K562 (cell line): ENCODE results near the gene TMEM191C. TPM values are rescaled to one million over a fixed set of nuclear protein-coding genes. Genes with fewer than 3 reads are reported as not detected.

Experiments used
- ATAC-seq: fragments of 200-7000 bp; cut with Tn5 transposase; 3 replicates; pipeline ENCODE4 v1.9.1; 2020; ENCODE audit warnings: moderate library complexity
- BruUV-seq: library from RNA; stranded (reverse); fragments of 400-500 nt; replicated peaks from 2 replicates; lab custom pipeline; 2021; lab: Mats Ljungman, UMichigan
- CTCF ChIA-PET: fragments of 300-600 bp; formaldehyde crosslinking; extraction: SDS; loops from one replicate; lab custom pipeline; 2021; ENCODE audit warnings: low intra/inter-chr PET ratio; lab: Yijun Ruan, JAX
- POLR2A ChIA-PET: fragments of 300-600, 350-650 bp; sonication (Branson Sonifier 250); formaldehyde crosslinking; extraction: SDS; loops from one replicate; lab custom pipeline; 2021; ENCODE audit warnings: antibody characterized with exemption, inconsistent platforms; lab: Yijun Ruan, JAX
- DNase-seq, 4 experiments: peaks; one replicate each; pipeline versions ENCODE4 v3.0.0 to v3.0.0-alpha.2; 2011 to 2018; ENCODE audit warnings: low spot score in 3 of 4, mixed read lengths in 3 of 4; ENCODE audit errors: extremely low read depth in 1 of 4
- FAIRE-seq: peaks from 2 replicates; lab custom pipeline; 2011; peaks lifted over from hg19 to GRCh38; lab: Jason Lieb, UNC
- H2AFZ ChIP-seq: 2 replicates; pipeline ENCODE4 v1.6.0; 2011; ENCODE audit warnings: low read depth, low read length, control low read depth, inconsistent platforms
- H3K27ac ChIP-seq: fragments of 200-600 bp; 3 replicates; pipeline ENCODE4 v1.8.0; 2011; ENCODE audit warnings: low read depth, mild to moderate bottlenecking, control low read depth, inconsistent platforms, low read length, moderate library complexity, mixed read lengths; ENCODE audit errors: extremely low read depth
- H3K27me3 ChIP-seq, 2 experiments: fragments of 300-600 bp in 1 of 2; 2 replicates in 1 of 2; 3 replicates in 1 of 2; pipeline versions ENCODE4 v1.6.0 to v1.8.0; 2011; ENCODE audit warnings: inconsistent platforms in 2 of 2, low read length in 2 of 2, mild to moderate bottlenecking in 1 of 2, mixed read lengths in 1 of 2, moderate library complexity in 1 of 2; ENCODE audit not compliant: control insufficient read depth in 2 of 2, insufficient read depth in 2 of 2
- H3K36me3 ChIP-seq: fragments of 300-600 bp; 3 replicates; pipeline ENCODE4 v1.8.0; 2011; ENCODE audit warnings: mild to moderate bottlenecking, low read length, inconsistent platforms; ENCODE audit not compliant: control insufficient read depth, insufficient read depth
- H3K4me1 ChIP-seq, 2 experiments: fragments of 200-600 bp in 1 of 2; replicated peaks in 1 of 2; 2 replicates in 1 of 2; 3 replicates in 1 of 2; pipeline versions ENCODE4 v1.5.1 to v1.8.0; 2011; ENCODE audit warnings: inconsistent platforms in 2 of 2, low read length in 2 of 2, mild to moderate bottlenecking in 1 of 2, mixed read lengths in 1 of 2, moderate library complexity in 1 of 2; ENCODE audit not compliant: control insufficient read depth in 2 of 2, insufficient read depth in 2 of 2
- H3K4me2 ChIP-seq: 2 replicates; pipeline ENCODE4 v1.6.1; 2011; ENCODE audit warnings: low read length, control low read depth, inconsistent platforms, mixed read lengths; ENCODE audit not compliant: insufficient read depth
- H3K4me3 ChIP-seq: fragments of 200-600 bp; sonication (generic), shearing (Covaris generic); 2 replicates; pipeline ENCODE4 v1.5.1; 2016; ENCODE audit warnings: control low read depth, inconsistent platforms
- H3K79me2 ChIP-seq: fragments of 200-600 bp; 3 replicates; pipeline ENCODE4 v1.8.0; 2011; ENCODE audit warnings: low read length, inconsistent platforms; ENCODE audit not compliant: control insufficient read depth, insufficient read depth
- H3K9ac ChIP-seq, 2 experiments: 2 replicates each; pipeline versions ENCODE4 v1.6.0 to v1.6.1; 2011; ENCODE audit warnings: low read depth in 2 of 2, low read length in 2 of 2, control low read depth in 1 of 2, inconsistent platforms in 1 of 2, mild to moderate bottlenecking in 1 of 2, mixed read lengths in 1 of 2; ENCODE audit not compliant: insufficient read depth in 1 of 2
- H3K9me1 ChIP-seq: one replicate; pipeline ENCODE4 v1.6.0; 2011; ENCODE audit warnings: inconsistent platforms, mild to moderate bottlenecking, low read length, moderate library complexity; ENCODE audit not compliant: control insufficient read depth, insufficient read depth
- H3K9me3 ChIP-seq: replicated peaks from 2 replicates; pipeline ENCODE4 v1.5.1; 2011; ENCODE audit warnings: low read depth, low read length, inconsistent platforms; ENCODE audit not compliant: control insufficient read depth, insufficient read depth
- H4K20me1 ChIP-seq: replicated peaks from 2 replicates; pipeline ENCODE4 v1.6.1; 2011; ENCODE audit warnings: low read length, inconsistent platforms, mixed read lengths; ENCODE audit not compliant: control insufficient read depth, insufficient read depth
- ARHGAP35 ChIP-seq: fragments of 450-650 bp; IDR thresholded peaks from 2 replicates; pipeline ENCODE4 v1.6.1; 2018; ENCODE audit not compliant: partially characterized antibody
- CREB3L1 ChIP-seq: fragments of 450-650 bp; IDR thresholded peaks from 2 replicates; pipeline ENCODE4 v1.6.1; 2014; ENCODE audit warnings: low read depth, mild to moderate bottlenecking, moderate library complexity, borderline replicate concordance
- GATAD2A ChIP-seq: fragments of 450-650 bp; IDR thresholded peaks from 2 replicates; pipeline ENCODE4 v1.6.1; 2017
- GTF2F1 ChIP-seq: IDR thresholded peaks from 2 replicates; pipeline ENCODE4 v1.6.1; 2011; ENCODE audit warnings: low read depth, low read length, improper control_type of control experiment
- IRF2 ChIP-seq: sonication (generic); formaldehyde crosslinking; IDR thresholded peaks from 2 replicates; pipeline ENCODE4 v1.8.1; 2022; ENCODE audit warnings: mild to moderate bottlenecking, missing genetic modification reagents
- KLF6 ChIP-seq: fragments of 250-450 bp; sonication (Bioruptor Pico); IDR thresholded peaks from 2 replicates; pipeline ENCODE4 v1.4.0; 2020; ENCODE audit warnings: mild to moderate bottlenecking, moderate library complexity, borderline replicate concordance
- MEF2D ChIP-seq: conservative IDR thresholded peaks from 2 replicates; pipeline ENCODE4 v1.6.1; 2016; ENCODE audit warnings: low read depth, missing genetic modification characterization, missing compliant biosample characterization
- NCOA6 ChIP-seq: fragments of 450-650 bp; IDR thresholded peaks from 2 replicates; pipeline ENCODE4 v1.6.1; 2017; ENCODE audit warnings: mild to moderate bottlenecking
- NONO ChIP-seq, 2 experiments: fragments of 200-400 bp in 1 of 2; fragments of 450-650 bp in 1 of 2; formaldehyde crosslinking in 1 of 2; IDR thresholded peaks; 2 replicates each; pipeline ENCODE4 v1.6.1; 2017; ENCODE audit warnings: low read depth in 2 of 2, mild to moderate bottlenecking in 2 of 2, moderate library complexity in 2 of 2, low read length in 1 of 2
- PCBP1 ChIP-seq: fragments of 200-400 bp; formaldehyde crosslinking; IDR thresholded peaks from 2 replicates; pipeline ENCODE4 v1.6.1; 2018; ENCODE audit warnings: mild to moderate bottlenecking, low read depth, low read length; ENCODE audit not compliant: poor library complexity, severe bottlenecking
- POLR3A ChIP-seq: IDR thresholded peaks from 2 replicates; pipeline ENCODE4 v1.6.1; 2011; ENCODE audit warnings: borderline replicate concordance, mild to moderate bottlenecking, moderate library complexity; ENCODE audit not compliant: insufficient read length, insufficient read depth; ENCODE audit errors: extremely low read depth
- RNF2 ChIP-seq: sonication (generic); IDR thresholded peaks from 2 replicates; pipeline ENCODE4 v1.6.1; 2016
- THRAP3 ChIP-seq: fragments of 450-650 bp; IDR thresholded peaks from 2 replicates; pipeline ENCODE4 v1.6.1; 2016; ENCODE audit warnings: mild to moderate bottlenecking, inconsistent platforms, borderline replicate concordance
- ZKSCAN1 ChIP-seq: fragments of 150-350 bp; IDR thresholded peaks from 2 replicates; pipeline ENCODE4 v1.6.1; 2016; ENCODE audit warnings: low read depth, low read length
- ZKSCAN8 ChIP-seq: fragments of 200-800 bp; sonication (Bioruptor generic); IDR thresholded peaks from 2 replicates; pipeline ENCODE4 v1.6.1; 2016; ENCODE audit warnings: missing genetic modification characterization, missing compliant biosample characterization
- WGBS: fragments of 100-300 bp; shearing (Covaris generic); methylation state at CpG from one replicate; pipeline ENCODE4 v1.1.6; 2016; ENCODE audit warnings: low coverage, mixed read lengths; ENCODE audit not compliant: insufficient coverage; ENCODE audit errors: missing lambda C conversion rate; 5-methylcytosine and 5-hydroxymethylcytosine counted together
- in situ Hi-C: fragments of 300-500 bp; cut with MboI; formaldehyde crosslinking; loops from 4 replicates; pipeline ENCODE4 v1.15.0; 2018; ENCODE audit warnings: inconsistent platforms, mixed read lengths
- intact Hi-C: fragments of 100-400 bp; cut with micrococcal nuclease; formaldehyde crosslinking; loops from 2 replicates; pipeline ENCODE4 v1.14.2; 2022
- polyA plus RNA-seq, 8 experiments: library from polyadenylated mRNA; depleted of rRNA in 4 of 8; stranded (reverse) in 5 of 8; unstranded in 3 of 8; fragments of >200 nt; fragmentation: Nextera tagmentation in 2 of 8; fragmentation: Illumina TruSeq in 1 of 8; extraction: Ambion mirVana in 2 of 8; extraction: Trizol in 1 of 8; gene quantifications; 2 replicates each; pipeline versions ENCODE4 v1.2.1 to v1.2.3, GENCODE V29; 2011 to 2014; ENCODE audit warnings: inconsistent platforms in 1 of 8, missing spikeins in 1 of 8
- total RNA-seq, 7 experiments: library from RNA; depleted of rRNA in 6 of 7; stranded (reverse); fragments of >200 nt in 6 of 7; fragmentation: Illumina TruSeq in 2 of 7; extraction: Trizol in 2 of 7; gene quantifications; 2 replicates each; pipeline versions ENCODE4 v1.2.1 to v1.2.3, GENCODE V29; 2011 to 2021; ENCODE audit warnings: low replicate concordance in 1 of 7
- TF ChIP-seq, protein P1 (sequence below), 2 experiments: fragments of 450-650 bp; conservative IDR thresholded peaks; 2 replicates each; pipeline ENCODE4 v1.6.1; 2017; ENCODE audit warnings: mild to moderate bottlenecking in 2 of 2, moderate library complexity in 2 of 2
- TF ChIP-seq, protein P2 (sequence below): IDR thresholded peaks from 2 replicates; pipeline ENCODE4 v1.6.1; 2014; ENCODE audit warnings: antibody characterized with exemption

The TMEM191C gene
- total and polyA plus RNA-seq, 9 of the 15 experiments (the other 6 are each of a cell fraction or from before 2014, with no cell fraction given), result 0.15 to 7.1 (median 1.1) TPM

DNA sequence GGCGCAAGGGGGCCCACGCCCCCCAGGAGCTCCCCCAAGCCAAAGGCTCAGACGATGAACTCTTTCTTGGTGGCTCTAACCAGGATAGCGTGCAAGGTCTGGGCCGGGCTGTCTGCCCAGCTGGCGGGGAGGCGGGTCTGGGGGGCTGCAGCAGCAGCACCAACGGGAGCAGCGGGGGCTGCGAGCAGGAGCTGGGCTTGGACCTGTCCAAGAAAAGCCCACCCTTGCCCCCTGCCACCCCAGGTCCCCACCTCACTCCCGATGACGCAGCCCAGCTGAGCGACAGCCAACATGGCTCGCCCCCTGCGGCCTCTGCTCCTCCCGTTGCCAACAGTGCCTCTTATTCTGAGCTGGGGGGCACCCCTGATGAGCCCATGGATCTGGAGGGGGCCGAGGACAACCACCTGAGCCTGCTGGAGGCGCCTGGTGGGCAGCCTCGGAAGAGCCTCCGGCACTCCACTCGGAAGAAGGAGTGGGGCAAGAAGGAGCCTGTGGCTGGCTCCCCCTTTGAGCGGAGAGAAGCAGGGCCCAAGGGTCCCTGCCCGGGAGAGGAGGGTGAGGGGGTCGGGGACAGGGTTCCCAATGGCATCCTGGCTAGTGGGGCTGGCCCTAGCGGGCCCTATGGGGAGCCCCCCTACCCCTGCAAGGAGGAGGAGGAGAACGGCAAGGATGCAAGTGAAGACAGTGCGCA lies 21.6 kb upstream of the TMEM191C start:
- peaks cover 45% of the 10 kb centered on the region for H3K79me2 ChIP-seq
- H3K4me2 ChIP-seq, result no peak overlapping the region
- no peaks in the 10 kb centered on the region for H3K9me3 ChIP-seq
- no peak overlapping the region for H3K27ac ChIP-seq
- H3K9ac ChIP-seq, result no peak overlapping the region; a peak in 1 of 4 replicates
- DNase-seq (no peak), FAIRE-seq (no peak), ATAC-seq (no peak)
- H3K4me1 ChIP-seq, result peaks cover 0 to 75% of the 10 kb centered on the region in 2 experiments; a peak in 3 of 5 replicates
- intact Hi-C loops (no loop called here), in situ Hi-C loops (no loop called here)
- no peaks in the 10 kb centered on the region for H3K27me3 ChIP-seq
- no TSS peak for BruUV-seq
- H3K4me3 ChIP-seq, result no peak overlapping the region
- no peak overlapping the region for H2AFZ ChIP-seq
- WGBS, result 94% methylated on average over 27 of the region's 27 CpGs
- peaks cover 23% of the 10 kb centered on the region for H3K9me1 ChIP-seq
- peaks cover 79% of the 10 kb centered on the region for H3K36me3 ChIP-seq
- peaks cover 69% of the 10 kb centered on the region for H4K20me1 ChIP-seq
- ChIA-PET POLR2A (interaction anchor here (0.6 to 1.4 kb wide), 4 partner anchors 10 to 1591 kb away, joined by 3 to 7 read pairs (median 4); partner anchors contain the start of genes GNB1L and RTL10), CTCF (no interaction called here)
- TF ChIP-seq CREB3L1, result no peak
- TF ChIP-seq, protein P1, sequence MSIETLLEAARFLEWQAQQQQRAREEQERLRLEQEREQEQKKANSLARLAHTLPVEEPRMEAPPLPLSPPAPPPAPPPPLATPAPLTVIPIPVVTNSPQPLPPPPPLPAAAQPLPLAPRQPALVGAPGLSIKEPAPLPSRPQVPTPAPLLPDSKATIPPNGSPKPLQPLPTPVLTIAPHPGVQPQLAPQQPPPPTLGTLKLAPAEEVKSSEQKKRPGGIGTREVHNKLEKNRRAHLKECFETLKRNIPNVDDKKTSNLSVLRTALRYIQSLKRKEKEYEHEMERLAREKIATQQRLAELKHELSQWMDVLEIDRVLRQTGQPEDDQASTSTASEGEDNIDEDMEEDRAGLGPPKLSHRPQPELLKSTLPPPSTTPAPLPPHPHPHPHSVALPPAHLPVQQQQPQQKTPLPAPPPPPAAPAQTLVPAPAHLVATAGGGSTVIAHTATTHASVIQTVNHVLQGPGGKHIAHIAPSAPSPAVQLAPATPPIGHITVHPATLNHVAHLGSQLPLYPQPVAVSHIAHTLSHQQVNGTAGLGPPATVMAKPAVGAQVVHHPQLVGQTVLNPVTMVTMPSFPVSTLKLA (conservative IDR thresholded peaks at IDR 0.05), result no peak
- no peak for TF ChIP-seq RNF2
- no peak for TF ChIP-seq NCOA6
- TF ChIP-seq PCBP1, result peak; percentile 80
- TF ChIP-seq POLR3A, result no peak
- TF ChIP-seq IRF2 (CRISPR knock-in tag), result no peak
- 0 out of 2 replicates have a peak, but pooled peaks have one; percentile 30 for TF ChIP-seq GTF2F1
- TF ChIP-seq THRAP3, result no peak
- 0 out of 2 replicates have a peak, but pooled peaks have one; percentile 3 for TF ChIP-seq ZKSCAN1
- no peak for TF ChIP-seq GATAD2A
- no peak for TF ChIP-seq MEF2D (tag)
- no peak for TF ChIP-seq KLF6 (CRISPR knock-in tag)
- TF ChIP-seq ARHGAP35, result no peak
- TF ChIP-seq ZKSCAN8 (CRISPR knock-in tag), result no peak
- no peak for TF ChIP-seq NONO (IDR thresholded peaks at IDR 0.05; ENCODE audit: low read depth in 2 of 2, low read length in 1 of 2)
- TF ChIP-seq, protein P2, sequence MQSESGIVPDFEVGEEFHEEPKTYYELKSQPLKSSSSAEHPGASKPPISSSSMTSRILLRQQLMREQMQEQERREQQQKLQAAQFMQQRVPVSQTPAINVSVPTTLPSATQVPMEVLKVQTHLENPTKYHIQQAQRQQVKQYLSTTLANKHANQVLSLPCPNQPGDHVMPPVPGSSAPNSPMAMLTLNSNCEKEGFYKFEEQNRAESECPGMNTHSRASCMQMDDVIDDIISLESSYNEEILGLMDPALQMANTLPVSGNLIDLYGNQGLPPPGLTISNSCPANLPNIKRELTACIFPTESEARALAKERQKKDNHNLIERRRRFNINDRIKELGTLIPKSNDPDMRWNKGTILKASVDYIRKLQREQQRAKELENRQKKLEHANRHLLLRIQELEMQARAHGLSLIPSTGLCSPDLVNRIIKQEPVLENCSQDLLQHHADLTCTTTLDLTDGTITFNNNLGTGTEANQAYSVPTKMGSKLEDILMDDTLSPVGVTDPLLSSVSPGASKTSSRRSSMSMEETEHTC, result no peak
